ENCODE results near the gene THAP2.
"Not testable (repeated sequence)": the region's sequence is repeated elsewhere in the genome, so short reads cannot be mapped to it uniquely, and the experiment has no call there.

DNA sequence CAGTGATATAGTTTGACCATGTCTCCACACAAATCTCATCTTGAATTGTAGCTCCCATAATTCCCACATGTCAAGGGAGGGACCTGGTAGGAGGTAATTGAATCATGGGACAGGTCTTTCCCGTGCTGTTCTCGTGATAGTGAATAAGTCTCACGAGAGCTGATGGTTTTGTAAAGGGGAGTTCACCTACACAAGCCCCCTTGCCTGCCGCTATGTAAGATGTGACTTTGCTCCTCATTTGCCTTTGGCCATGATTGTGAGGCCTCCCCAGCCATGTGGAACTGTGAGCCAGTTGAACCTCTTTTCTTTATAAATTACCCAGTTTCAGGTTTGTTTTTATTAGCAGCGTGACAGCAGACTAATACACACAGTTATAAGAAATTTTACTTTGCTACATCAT lies 29.6 kb downstream of the THAP2 start:
- TF ChIP-seq EP300 (IDR thresholded peaks at IDR 0.05); CEBPB (IDR thresholded peaks at IDR 0.05); MAX (IDR thresholded peaks at IDR 0.05); GATA3 (IDR thresholded peaks at IDR 0.05; ENCODE audit: borderline replicate concordance); SREBF2 (IDR thresholded peaks at IDR 0.05); RCOR1 (IDR thresholded peaks at IDR 0.05; ENCODE audit: low read depth, low read length); POLR2A (IDR thresholded peaks at IDR 0.05; ENCODE audit: low read length); FOSB (CRISPR knock-in tag; IDR thresholded peaks at IDR 0.05); PHF8 (IDR thresholded peaks at IDR 0.05; ENCODE audit: borderline replicate concordance, low read depth): not testable (repeated sequence)
- TF ChIP-seq, protein P1, sequence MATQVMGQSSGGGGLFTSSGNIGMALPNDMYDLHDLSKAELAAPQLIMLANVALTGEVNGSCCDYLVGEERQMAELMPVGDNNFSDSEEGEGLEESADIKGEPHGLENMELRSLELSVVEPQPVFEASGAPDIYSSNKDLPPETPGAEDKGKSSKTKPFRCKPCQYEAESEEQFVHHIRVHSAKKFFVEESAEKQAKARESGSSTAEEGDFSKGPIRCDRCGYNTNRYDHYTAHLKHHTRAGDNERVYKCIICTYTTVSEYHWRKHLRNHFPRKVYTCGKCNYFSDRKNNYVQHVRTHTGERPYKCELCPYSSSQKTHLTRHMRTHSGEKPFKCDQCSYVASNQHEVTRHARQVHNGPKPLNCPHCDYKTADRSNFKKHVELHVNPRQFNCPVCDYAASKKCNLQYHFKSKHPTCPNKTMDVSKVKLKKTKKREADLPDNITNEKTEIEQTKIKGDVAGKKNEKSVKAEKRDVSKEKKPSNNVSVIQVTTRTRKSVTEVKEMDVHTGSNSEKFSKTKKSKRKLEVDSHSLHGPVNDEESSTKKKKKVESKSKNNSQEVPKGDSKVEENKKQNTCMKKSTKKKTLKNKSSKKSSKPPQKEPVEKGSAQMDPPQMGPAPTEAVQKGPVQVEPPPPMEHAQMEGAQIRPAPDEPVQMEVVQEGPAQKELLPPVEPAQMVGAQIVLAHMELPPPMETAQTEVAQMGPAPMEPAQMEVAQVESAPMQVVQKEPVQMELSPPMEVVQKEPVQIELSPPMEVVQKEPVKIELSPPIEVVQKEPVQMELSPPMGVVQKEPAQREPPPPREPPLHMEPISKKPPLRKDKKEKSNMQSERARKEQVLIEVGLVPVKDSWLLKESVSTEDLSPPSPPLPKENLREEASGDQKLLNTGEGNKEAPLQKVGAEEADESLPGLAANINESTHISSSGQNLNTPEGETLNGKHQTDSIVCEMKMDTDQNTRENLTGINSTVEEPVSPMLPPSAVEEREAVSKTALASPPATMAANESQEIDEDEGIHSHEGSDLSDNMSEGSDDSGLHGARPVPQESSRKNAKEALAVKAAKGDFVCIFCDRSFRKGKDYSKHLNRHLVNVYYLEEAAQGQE (IDR thresholded peaks at IDR 0.05): not testable (repeated sequence)
- TF ChIP-seq, protein P2, sequence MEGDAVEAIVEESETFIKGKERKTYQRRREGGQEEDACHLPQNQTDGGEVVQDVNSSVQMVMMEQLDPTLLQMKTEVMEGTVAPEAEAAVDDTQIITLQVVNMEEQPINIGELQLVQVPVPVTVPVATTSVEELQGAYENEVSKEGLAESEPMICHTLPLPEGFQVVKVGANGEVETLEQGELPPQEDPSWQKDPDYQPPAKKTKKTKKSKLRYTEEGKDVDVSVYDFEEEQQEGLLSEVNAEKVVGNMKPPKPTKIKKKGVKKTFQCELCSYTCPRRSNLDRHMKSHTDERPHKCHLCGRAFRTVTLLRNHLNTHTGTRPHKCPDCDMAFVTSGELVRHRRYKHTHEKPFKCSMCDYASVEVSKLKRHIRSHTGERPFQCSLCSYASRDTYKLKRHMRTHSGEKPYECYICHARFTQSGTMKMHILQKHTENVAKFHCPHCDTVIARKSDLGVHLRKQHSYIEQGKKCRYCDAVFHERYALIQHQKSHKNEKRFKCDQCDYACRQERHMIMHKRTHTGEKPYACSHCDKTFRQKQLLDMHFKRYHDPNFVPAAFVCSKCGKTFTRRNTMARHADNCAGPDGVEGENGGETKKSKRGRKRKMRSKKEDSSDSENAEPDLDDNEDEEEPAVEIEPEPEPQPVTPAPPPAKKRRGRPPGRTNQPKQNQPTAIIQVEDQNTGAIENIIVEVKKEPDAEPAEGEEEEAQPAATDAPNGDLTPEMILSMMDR (IDR thresholded peaks at IDR 0.05): not testable (repeated sequence)
- TF ChIP-seq, protein P3, sequence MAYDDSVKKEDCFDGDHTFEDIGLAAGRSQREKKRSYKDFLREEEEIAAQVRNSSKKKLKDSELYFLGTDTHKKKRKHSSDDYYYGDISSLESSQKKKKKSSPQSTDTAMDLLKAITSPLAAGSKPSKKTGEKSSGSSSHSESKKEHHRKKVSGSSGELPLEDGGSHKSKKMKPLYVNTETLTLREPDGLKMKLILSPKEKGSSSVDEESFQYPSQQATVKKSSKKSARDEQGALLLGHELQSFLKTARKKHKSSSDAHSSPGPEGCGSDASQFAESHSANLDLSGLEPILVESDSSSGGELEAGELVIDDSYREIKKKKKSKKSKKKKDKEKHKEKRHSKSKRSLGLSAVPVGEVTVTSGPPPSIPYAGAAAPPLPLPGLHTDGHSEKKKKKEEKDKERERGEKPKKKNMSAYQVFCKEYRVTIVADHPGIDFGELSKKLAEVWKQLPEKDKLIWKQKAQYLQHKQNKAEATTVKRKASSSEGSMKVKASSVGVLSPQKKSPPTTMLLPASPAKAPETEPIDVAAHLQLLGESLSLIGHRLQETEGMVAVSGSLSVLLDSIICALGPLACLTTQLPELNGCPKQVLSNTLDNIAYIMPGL (CRISPR knock-in tag; IDR thresholded peaks at IDR 0.05; ENCODE audit: borderline replicate concordance): not testable (repeated sequence)
- TF ChIP-seq, protein P4, sequence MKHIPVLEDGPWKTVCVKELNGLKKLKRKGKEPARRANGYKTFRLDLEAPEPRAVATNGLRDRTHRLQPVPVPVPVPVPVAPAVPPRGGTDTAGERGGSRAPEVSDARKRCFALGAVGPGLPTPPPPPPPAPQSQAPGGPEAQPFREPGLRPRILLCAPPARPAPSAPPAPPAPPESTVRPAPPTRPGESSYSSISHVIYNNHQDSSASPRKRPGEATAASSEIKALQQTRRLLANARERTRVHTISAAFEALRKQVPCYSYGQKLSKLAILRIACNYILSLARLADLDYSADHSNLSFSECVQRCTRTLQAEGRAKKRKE (CRISPR knock-in tag; IDR thresholded peaks at IDR 0.05; ENCODE audit: low read depth): not testable (repeated sequence)
